Stimulated activated CD8-positive, alpha-beta memory T cell treated with anti-CD3 and anti-CD28 coated beads, Interleukin-15, amount 100 ng/mL, for 48 hours (primary cell): Measurements from ENCODE around the gene GRIA2.
"Not testable (repeated sequence)": the region's sequence is repeated elsewhere in the genome, so short reads cannot be mapped to it uniquely, and the experiment has no call there.

ENCODE experiments used
- DNase-seq, 2 donors: peaks; one replicate each; pipeline ENCODE4 v3.0.0-alpha.2; 2020; ENCODE audit warnings: low read depth in 2 of 2

GRIA2 gene

DNA sequence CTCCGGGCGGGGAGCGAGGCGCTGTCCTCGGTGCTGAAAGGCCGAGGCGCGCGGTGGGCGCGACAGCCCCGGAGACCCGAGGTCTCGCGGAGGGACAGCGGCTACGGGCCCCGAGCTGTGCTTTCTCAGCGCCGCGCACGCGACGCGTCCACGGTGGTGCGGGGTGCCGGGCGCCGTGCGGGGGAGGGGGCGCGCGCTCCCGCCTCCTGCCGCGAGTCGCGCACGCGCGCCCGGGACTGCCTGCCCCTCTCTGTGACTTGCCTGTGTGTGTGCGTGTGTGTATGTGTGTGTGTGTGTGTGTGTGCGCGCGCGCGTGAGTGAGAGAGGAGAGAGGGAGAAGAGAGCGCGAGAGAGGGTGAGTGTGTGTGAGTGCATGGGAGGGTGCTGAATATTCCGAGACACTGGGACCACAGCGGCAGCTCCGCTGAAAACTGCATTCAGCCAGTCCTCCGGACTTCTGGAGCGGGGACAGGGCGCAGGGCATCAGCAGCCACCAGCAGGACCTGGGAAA is at the start of gene GRIA2:
GRIA2 (plus strand) TSS at position 358 of the 511 bp plus-strand sequence. CDS start 315 bp downstream, outside the sequence.
- DNase-seq = no peak

DNA sequence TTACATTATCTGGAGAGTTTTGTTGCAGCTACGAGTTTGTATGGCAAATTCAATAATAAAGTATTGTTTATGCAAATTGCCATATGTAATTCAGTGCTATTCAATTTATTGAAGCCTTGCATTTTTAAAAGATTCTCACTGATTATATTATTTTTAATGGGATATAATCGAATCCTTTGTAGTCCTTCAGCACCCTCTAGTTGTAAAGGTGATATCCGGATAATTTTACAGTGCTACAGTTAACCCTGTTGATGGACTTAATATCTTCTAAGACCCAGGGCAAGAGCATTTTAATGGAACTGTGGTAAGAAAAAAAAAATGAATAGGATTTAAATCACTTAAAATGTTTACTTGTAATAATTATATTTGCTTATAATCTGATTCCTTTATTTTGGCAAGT is 48.5 kb upstream of the GRIA2 start:
- DNase-seq = no peak

DNA sequence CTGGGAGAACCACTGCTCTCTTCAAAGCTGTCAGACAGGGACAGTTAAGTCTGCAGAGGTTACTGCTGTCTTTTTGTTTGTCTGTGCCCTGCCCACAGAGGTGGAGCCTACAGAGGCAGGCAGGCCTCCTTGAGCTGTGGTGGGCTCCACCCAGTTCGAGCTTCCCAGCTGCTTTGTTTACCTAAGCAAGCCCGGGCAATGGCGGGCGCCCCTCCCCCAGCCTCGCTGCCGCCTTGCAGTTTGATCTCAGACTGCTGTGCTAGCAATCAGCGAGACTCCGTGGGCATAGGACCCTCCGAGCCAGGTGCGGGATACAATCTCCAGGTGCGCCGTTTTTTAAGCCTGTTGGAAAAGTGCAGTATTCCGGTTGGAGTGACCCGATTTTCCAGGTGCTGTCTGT is 40.3 kb upstream of the GRIA2 start:
- not testable (repeated sequence) for DNase-seq

DNA sequence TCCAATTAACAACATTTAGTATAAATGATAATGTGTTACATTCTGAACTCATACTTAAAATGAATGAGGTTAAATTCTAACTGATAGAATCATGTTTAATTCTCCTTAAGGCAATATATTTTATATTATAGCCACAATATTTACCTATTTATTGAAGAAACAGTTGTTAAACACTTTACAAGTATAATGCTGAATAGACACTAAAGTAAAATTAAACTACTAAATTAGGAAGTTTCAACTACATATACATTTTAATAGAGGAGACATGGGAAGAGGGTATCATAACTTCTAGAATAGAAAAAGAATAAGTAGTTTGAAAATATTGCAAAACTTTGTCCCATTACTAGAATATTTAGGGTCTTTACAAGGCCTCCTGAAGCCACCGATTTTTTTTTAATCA is 36.2 kb upstream of the GRIA2 start:
- no peak for DNase-seq

DNA sequence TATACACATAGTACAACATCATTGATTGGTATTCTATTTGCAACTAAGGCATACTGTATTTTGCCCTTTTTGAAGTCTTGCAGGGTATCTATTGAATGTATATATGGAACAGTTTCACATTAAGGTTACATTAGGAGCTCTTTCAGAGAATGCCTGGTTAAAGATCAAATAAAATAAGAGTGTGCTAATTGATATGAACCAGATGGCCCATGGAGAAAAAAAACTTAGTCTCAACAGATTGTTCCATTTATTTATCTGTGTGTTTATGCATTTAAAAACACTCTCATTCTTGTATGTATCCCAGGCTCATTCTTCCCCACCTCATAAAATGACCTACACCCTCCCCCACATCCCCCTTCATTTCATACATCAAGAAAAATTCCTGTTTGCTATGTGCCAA is 35.2 kb upstream of the GRIA2 start:
- DNase-seq = no peak

DNA sequence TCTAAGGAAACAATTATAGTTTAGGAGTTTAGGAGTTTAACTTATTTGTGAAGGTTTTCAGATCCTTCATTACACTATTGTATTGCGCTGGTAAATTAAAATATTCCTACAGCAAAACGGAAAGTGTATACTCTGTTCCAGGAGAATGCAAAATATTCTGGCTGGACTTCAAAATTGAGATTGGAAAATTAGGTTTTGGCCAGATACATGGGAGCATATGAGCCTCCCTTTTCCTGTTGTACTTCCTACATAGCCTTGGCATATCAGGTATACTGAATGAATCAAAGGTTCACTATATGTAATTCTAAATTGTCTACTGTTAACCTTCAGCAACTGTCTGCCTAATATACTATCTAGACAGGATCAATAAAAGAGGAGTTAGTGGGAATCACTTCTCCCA is 25.2 kb upstream of the GRIA2 start:
- DNase-seq = no peak

DNA sequence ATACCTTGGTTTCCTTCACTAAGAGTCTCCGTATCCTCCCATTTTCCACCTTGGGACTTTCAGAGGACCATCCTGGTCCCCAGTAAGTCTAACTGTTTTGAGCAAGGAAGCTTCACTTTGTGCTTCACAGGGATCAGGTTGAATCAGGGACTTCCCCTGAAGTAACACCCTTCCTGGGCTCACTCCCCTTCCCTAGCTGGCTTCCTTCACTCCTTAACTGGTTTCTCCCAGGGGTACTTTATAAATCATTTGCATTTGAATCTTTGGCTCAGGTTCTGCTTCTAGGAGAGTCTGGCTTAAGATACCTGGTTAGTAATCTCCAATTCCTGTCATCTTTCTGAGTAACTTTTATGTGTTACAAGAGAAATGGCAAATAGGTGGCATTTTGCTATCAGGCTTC is 24.5 kb upstream of the GRIA2 start:
- DNase-seq = no peak

DNA sequence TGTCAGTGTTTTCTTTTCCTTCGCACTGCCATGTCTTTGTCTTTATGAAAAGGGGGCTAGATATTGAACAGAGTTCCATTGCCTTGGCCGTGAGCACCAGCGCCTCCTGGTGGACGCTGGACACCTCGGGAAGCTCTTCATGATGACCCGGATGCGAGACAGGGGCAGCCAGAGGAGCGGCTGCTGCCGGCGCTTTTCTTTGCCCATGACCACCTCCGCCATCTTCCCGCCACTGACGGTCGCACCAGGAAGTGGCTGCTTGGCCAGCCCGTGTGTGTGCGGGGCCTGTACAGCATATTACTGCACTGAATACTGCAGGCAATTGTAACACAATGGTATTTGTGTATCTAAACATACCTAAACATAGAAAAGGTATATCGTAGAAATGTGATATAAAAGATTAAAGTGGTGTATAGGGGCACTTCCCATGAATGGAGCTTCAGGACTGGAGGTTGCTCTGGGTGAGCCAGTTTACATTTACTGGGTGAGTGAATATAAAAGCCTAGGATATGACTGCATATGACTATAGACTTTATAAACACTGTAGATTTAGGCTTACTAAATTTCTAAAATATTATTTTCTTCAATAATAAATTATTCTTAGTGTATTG is 15.8 kb upstream of the GRIA2 start:
- DNase-seq = no peak

DNA sequence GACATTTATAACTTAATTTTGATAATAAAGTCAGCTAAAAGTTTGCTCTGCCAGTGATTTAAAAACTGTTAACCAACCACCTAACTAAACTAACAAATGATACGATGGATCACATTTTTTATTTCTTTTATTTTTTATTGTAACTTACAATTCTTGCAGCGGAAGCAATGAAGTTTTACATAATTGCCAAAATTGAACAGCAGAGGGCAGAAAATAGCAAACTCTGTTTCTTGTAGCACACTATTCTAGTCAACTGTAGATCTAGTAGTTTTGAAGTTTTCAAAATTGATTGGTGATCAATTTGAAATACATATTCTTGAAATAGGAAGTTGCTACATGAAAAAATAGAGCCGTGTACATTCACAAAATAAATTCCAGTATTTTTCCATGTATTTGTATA is 2.8 kb upstream of the GRIA2 start:
- DNase-seq = no peak

DNA sequence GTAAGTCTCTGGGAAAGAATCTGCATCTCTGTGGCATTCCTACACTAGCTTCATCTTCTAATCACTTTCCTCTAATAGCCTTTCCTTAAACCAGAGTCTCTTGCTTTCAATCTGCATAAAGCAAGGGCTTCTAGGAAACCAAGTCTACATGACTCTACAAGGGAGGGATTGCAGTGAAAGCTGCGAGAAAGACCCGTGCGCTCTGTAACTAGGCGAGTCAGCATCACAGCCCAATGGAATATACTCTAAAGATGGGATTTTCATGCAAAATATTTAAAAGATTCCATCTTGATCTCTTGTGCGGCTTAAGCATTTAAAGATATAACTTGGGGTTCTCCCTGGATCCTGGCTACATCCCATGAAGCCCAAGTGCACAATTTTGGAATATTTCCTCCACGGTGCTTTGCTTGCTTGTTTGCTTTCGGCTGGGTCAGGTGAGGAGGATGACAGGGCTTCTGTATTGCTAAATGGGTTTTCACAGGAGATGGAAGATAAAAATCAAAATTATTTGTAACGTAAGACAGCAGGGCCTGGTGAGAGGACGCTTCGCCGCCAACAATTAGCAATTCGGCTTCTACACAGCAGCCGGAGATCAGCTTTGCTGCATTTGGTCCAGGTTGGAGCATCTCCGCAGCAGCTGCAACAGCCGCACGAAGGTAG is 687 bp upstream of the GRIA2 start:
- no peak for DNase-seq

DNA sequence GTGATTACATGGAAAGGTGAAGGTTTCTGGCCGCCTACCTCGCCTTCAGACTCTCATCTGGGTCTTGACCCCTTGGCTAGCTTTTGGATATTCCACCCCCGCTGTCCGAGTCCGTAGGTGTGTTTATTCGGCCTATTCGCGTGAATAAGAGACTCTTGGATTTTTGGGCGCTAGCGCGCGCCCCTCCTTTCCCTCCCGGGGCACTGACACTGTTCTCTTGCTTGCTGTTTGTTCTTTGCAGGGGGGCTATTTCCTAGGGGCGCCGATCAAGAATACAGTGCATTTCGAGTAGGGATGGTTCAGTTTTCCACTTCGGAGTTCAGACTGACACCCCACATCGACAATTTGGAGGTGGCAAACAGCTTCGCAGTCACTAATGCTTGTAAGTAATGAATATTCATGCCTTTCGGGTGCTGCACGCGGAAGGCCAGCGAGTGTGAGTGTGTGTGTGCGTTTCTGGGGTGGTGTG is 932 bp downstream of the GRIA2 start:
- DNase-seq = no peak

DNA sequence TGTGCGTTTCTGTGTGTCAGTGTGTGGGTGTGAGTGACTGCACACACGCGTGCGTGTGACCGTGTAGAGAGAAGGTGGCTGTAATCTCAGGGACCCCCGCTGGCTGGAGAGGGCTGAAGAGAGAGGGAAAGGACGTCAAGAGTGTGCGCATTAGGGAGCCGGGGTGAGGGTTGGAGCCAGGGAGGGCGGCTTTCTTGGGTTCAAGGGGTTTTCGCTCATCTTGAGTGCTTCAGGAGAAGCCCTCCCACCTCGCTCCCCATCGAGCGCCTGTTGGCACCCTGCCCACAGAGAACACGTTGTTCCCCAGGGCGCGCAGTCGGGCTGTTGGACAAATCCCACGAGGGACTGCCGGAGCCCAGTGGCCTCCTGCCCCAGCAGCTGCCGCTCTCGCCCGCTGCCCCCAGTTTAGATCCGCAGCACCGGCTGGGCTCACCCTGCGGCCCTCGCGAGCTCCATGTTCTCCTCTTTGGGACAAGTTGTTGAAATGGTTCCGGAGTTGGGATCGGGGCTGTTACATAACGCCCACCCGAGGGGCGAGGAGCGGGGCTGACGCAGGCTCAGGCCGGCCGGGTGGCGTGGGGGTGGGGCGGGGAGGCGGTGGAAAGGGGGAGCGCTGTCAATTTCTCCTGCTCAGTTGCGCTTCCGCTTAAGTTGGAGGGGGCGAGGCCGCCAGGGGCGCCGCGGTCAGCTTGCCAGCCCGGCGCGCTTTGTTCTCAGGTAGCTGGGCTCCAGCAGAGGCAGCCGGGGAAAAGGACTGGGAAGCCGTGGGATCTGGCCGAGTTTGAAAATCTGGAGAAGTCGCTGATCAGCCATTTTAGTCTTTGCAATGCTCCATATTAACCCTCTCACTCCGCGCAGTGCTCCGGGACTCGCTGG is 1.6 kb downstream of the GRIA2 start:
- no peak for DNase-seq

DNA sequence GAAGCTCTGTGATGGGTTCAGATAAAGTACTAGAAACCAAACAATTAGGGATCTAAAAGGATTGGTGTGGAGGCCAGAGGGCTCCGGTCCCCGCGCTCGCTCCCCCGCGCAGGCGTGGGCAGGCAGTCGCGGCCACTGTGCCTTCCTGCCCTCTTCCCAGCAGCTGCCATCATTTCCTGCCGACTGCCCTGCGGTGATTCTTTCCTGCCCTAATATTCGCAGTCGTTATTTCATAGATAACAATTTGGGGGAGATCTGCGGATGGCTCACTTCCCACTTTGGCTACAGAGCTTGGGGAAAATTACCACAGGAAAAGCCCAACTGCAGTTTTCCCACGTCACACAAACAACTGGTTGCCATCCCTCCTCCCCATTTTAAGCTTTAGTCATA is 2.2 kb downstream of the GRIA2 start:
- DNase-seq = no peak

DNA sequence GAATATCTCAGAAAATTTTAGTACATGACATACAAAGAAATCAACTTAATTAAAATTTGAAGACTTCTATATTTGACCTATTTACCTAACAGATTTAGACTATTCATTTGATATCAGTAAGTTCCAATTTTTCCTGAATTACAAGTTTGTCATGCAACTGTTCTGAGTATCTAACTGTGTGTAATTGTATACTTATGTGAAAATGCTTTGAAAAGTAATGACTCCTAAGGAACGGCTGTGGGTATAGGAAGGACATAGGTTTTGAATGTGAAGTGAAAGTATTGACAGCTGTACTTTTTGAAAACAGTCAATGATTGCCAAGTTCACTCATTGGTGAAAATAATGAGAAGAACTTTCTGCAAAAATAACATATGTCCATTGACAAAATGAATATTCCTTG is 2.9 kb downstream of the GRIA2 start:
- DNase-seq = no peak

DNA sequence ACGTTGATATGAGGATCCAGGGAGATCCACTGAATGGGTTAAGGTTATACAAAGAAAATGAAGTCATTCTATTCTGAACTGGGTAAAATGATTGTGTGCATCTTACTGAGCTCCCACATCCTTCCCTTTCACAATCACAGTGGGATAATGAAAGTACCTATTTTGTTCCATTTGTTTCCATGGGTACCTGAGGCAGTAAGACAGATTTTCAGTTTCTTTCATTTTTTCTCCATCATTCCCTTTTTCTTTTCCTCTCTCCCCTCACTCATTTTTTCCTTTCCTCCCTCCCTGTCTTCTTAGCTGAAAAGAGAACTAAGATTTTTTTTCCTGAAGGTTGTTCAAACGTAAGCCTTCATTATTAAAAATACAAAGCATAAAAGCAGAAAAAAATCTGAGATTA is 4.6 kb downstream of the GRIA2 start:
- DNase-seq = no peak

DNA sequence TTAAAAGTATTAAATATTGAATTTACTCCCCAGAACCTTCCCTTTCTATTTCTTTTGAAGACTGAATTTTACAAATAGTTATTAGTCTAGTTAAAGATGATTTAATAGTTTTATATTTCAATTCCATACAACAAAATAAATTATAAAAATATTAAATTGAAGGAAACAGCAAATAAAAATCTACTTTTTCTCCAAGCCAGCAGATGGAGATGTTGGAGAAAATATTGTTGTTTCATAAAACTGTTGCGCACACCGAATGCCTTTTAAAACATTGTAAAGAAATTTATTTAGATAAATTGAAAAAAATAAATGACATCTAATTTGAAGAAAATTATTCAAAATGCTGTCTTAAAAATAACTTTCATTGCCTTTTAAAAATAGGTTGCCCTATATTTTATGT is 5.5 kb downstream of the GRIA2 start:
- DNase-seq = no peak

DNA sequence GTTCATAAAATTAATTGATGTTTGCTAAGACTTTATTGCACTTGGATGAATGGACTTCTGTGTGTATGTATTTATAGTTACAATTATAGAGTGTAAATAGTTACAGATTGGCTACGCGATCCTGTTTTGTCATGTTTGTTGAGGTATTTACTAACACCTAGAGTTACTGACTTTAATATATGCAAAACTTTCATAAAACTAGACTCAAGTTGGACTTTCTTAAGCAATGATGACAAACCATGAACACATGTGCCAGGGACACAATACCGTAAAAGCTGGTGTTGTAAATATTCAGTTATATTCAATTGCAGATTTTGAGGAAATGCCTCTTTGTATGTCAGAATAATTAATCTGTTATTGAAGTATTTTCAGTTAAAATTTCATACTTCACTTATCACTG is 6.1 kb downstream of the GRIA2 start:
- no peak for DNase-seq

DNA sequence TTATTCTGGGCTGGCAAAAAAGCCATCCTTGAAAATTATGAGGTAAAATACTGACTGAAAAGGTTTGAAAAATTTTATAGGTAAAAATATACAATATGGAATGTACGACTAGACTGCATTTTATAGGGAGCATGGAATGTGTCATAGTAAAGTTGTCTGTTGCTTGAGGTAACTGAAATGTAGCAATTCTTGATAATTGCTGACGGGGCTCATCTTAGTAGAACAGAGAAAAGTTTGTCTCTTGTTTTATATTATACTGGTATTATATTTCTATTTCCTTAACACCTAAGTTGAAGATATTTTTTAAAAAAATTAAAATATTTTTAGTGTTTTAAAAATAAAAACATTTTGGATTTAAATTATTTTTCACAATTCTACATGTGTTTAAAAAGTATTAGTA is 11.0 kb downstream of the GRIA2 start:
- no peak for DNase-seq

DNA sequence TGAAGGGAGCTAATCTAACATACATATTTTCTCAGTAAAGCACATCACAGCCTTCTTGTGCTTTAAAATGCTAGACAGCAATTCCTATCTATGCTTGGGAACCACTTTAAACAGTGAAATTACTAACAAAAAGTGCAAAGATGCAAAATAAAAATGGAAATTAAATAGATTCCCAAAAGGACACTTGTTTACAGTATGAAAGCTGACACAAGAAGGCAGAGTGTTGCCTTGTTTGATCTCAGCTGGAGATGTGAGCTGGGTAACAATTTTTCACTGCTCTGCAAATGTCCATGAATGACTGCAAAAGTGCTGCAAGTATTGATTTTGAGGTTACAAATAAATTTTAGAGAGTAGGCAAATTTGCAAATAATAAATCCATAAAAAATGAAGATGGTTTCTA is 22.3 kb downstream of the GRIA2 start:
- no peak for DNase-seq

DNA sequence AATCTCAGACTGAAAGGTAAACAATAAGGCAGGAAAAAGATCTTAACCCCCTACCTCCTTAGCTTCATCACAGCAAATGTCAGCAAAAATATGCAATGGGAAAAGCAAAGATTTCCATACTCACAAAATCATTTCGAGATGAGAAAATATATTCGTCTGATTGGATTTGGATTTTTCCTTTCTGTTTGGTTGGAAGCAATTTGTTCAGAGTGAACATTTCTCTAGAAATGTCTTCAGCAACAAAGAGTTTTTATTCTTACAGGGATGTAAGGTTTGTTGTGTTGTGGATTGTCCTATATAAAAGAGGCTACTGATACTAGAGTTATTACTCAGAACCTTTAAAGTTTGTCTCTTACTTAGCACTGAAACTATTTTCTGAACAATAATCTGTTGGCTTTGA is 23.8 kb downstream of the GRIA2 start:
- no peak for DNase-seq

DNA sequence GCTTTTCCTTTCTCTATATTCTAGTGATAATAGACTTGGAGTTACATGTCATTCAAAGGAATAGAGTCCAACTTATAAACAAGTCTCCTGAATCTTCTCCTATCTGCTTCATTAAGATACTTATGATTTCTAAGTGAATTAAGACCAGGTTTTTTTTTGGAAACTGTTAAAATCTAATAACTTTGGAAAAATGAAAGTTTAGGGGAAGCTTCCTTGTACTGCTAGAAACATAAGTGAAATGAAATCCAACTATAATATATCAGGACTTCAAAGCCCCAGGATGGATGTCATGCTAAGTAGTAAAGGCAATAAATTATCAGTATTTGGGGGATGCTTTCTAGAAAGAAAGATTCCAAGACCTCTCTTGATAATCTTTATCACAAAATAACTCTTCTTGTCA is 24.8 kb downstream of the GRIA2 start:
- no peak for DNase-seq

DNA sequence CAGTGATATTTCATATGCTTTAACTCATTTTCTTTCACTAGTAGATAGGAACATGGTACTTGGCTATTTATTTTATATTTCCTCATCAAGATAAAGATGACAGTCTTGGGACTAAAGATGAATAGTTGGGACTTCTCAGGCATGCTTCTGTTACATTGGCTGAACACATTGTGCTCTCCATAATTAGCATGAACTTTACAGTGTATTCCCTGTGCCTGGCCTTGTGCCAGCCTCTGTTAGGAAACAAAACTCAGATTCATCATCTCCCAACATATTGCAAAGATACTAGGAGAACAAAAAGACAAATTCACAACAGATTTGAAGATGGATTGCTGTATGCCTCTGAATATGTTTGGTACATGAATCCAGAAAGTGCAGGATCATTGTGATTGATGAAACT is 26.4 kb downstream of the GRIA2 start:
- no peak for DNase-seq

DNA sequence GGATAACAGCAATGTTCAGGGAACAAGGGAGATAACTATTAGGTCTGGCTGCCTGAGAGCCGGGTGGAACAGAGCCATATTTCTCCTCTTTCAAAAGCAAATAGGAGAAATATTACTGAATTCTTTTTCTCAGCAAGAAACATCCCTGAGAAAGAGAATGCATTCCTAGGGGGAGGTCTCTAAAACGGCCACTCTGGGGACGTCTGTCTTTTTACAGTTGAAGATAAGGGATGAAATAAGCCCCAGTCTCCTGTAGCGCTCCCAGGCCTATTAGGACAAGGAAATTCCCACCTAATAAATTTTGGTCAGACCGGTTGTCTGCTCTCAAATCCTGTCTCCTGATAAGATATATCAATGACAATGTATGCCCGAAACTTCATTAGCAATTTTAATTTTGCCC is 37.6 kb downstream of the GRIA2 start:
- DNase-seq = not testable (repeated sequence)
